Endometrium (tissue), 2 donors: Measurements from ENCODE around the gene GSC2.

ENCODE experiments used
- FAIRE-seq: peaks from 2 replicates; lab custom pipeline; 2012; peaks lifted over from hg19 to GRCh38; lab: Jason Lieb, UNC
- donor health status: control.
- donor health status: control.

The GSC2 gene

GRCh38 chr22:19152942-19153883, 3.1 kb upstream of the GSC2 start:
- FAIRE-seq, result no peak

- no peak for FAIRE-seq
Measured at GRCh38 chr22:19151329-19152191, 1.5 kb upstream of the GSC2 start.

- FAIRE-seq, result no peak
Measured at GRCh38 chr22:19150482-19151328, 613 bp upstream of the GSC2 start.

DNA sequence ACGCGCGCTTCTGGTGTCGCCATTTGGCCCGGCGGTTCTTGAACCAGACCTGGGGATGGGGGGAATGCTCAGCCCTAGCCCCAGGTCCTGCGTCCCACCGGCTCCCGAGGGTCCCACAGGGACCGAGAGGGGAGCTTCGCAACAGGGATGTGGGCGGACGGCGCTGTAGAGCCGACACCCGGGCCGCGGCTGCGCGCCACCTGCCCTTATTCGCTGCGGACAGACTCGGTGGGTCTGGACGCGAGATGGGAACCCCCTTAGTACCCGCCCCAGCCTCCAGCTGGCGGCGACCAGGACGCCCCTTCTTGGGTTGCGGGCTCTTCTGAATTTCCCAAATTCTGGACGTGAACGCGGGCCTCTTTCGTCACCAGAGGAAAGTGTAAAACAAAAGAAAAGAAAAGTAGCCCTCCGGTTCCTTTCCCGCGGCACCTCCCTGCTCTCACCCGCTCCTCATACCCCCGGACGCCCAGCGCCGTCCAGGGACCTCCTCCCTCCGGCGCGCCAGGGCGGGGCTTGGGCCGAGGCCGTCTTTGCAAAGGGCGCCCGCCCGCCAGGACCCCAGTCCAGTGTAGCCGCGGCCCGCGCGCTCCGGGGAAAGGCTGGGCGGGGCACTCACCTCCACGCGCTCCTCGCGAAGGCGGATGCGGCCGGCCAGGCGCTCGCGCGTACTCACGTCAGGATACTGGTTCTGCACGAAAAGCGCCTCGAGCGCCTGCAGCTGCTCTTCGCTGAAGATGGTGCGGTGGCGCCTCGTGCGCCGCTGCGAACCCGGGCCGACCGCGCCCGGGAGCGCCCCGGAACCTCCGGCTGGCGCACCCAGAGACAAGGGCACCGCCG, 827 bp downstream of the GSC2 start:
- no peak for FAIRE-seq

GRCh38 chr22:19148417-19149046, 1.6 kb downstream of the GSC2 start:
- no peak for FAIRE-seq

DNA sequence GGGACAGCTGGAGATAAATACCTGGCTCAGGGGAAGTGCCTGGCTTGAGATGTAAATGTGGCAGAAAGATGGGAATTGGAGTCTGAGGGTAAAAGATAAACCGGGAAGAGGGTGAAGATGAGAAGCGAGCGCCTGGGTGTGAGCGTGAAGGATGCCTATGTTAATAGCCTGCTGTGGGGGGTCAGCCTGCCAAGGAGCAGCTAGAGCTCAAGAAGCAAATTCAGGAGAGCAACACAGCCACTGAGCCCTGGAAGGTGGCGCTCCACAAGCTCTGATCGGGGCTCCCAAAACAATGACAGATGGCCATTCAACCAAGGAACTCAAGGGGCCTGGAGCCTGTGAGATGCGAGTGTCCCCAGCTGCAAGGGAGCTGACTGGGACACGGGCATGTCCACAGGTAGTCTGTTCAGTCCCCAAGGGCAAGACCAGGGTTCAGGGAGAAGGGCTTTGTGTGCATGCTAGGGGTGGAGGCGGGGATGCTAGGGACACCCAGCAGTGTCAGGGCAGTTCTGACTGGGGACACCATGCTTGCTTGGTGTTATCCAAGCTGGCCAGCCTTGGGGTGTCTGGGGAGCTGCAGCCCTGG, 2.8 kb downstream of the GSC2 start:
- no peak for FAIRE-seq

DNA sequence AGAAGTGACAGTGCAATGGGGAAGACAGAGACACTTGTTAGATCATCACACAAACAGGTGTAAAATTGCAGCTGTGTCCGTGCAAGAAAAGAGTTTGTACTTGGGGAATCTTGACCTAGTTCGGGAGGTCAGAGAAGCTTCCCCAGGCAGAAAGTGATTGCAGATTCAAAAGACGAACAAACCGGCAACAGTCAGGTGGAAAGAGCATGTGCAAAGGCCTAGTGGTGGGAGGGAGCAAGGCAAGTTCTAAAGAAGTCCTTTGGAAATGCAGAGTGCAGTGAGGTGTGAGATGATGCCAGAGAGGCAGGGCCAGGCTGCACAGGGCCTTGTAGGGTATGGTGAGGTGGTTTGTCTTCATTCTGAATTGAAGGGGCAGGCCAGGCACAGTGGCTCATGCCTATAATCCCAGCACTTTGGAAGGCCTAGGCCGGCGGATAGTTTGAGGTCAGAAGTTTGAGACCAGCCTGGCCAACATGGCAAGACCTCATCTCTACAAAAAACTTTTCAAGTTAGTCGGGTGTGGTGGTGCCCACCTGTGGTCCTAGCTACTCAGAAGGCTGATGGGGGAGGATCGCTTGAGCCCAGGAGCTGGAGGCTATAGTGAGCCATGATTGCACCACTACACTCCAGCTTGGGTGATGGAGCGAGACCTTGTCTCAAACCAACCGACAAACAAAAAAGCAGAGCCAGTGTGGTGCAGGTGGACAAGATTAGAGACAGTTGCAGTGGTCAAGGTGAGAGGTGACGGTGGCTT, 3.7 kb downstream of the GSC2 start:
- no peak for FAIRE-seq

- no peak for FAIRE-seq
Measured at GRCh38 chr22:19143967-19144400, 6.1 kb downstream of the GSC2 start.

GRCh38 chr22:19143212-19143611, 6.9 kb downstream of the GSC2 start:
- no peak for FAIRE-seq

DNA sequence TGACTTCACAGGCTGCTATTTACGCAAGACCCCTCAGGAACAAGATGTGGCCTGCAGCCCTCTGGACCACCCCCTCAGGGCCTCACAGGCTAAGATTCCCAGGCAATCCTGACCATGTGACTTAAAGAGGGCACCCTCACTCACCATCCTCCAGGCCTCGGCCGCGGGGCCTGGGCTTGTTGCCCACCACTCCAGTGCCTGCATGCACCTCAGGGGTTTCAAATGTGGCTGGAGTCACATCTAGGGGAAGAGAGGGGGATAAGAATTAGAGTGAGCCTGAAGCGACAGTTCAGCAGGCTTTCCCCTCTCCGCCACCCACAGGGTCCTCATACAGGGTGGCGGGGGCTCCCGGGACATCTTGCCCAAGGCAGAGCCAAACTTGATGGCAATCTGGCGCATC, 7.7 kb downstream of the GSC2 start:
- FAIRE-seq, result no peak

DNA sequence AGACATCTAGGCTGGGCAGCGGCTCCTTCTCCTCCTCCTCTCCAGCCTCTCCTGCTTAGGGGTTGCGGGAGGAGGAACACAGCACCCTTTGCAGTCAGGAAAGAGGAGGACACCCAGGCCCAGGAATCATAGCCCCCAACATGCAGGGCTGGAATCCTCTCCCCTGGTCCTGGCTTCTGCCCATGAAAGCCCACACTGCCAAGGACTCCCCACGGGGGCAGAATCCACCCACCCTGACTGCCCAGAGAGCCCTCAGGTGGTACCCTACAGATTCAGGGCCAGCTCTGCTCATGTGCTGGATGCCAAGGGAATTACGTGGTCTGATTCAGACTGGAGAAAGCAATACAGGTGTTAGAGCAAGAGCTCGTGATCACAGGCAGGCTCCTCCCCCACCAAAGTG, 10.1 kb downstream of the GSC2 start:
- FAIRE-seq, result no peak

DNA sequence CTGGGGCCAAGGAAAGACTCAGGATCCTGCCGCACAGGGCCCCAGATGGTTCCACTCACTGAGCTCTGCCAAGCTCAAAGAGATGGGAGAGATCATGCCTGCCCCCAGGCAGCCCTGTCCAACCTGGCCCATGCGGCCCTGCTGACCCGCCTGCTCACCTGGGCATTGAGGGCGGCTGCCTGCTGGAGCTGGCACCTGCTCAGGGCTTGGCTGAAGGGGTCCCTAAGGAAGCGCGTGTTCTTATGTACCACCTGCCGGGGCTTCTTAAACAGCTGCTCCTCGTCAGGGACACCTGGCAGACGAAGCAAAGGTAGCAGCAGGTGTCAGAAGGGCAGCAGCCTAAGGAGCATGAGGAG, 11.1 kb downstream of the GSC2 start:
- no peak for FAIRE-seq

- FAIRE-seq, result no peak
Measured at GRCh38 chr22:19138217-19139000, 11.7 kb downstream of the GSC2 start.

GRCh38 chr22:19137384-19138216, 12.5 kb downstream of the GSC2 start:
- FAIRE-seq, result no peak

- FAIRE-seq, result no peak
Measured at GRCh38 chr22:19136915-19137314, 13.2 kb downstream of the GSC2 start.

DNA sequence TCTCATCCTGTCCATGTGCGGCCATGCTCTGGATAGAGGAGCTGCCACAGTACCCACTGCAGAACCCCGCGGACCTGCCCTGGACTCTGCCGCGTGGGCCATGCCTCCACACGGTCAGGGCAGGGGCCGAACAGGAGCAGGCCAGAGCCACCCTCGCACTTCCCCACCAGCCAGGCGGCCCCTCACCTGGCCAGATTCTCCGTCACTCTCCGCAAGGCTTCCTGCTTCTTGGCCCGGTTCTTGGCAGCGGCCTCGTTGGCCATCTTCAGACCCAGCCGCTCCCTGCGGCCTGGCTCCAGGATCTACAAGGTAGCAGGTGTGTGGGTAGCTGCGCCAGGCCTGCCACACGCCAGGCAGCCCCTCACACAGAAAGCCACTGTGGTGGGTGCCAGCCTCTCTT, 15.2 kb downstream of the GSC2 start:
- no peak for FAIRE-seq

GRCh38 chr22:19134176-19134831, 15.8 kb downstream of the GSC2 start:
- no peak for FAIRE-seq
